Esophagus mucosa (tissue), 1 donor: ENCODE results near the gene PARN. TPM values are rescaled to one million over a fixed set of nuclear protein-coding genes. Genes with fewer than 3 reads are reported as not detected.
"Not testable (repeated sequence)": the region's sequence is repeated elsewhere in the genome, so short reads cannot be mapped to it uniquely, and the experiment has no call there.

Experiments used
- ATAC-seq: fragments of 200-7000 bp; cut with Tn5 transposase; one replicate; pipeline ENCODE4 v1.9.1; 2020
- total RNA-seq: library from RNA; stranded (reverse); gene quantifications from one replicate; pipeline ENCODE4 v1.2.4, GENCODE V29; 2023
- donor health status: DM: yes; HTN: yes; CAD: no.

The PARN gene
- total RNA-seq, 1 donor from 2014 or later: 22.5 TPM

GRCh38 chr16:14632693-14633569 is 2.9 kb upstream of the PARN start, which contains the start of gene BFAR:
Gene BFAR (plus strand): TSS chr16:14632951. CDS start chr16:14644347, 11,396 bp downstream.
- ATAC-seq: peak; percentile 85

DNA sequence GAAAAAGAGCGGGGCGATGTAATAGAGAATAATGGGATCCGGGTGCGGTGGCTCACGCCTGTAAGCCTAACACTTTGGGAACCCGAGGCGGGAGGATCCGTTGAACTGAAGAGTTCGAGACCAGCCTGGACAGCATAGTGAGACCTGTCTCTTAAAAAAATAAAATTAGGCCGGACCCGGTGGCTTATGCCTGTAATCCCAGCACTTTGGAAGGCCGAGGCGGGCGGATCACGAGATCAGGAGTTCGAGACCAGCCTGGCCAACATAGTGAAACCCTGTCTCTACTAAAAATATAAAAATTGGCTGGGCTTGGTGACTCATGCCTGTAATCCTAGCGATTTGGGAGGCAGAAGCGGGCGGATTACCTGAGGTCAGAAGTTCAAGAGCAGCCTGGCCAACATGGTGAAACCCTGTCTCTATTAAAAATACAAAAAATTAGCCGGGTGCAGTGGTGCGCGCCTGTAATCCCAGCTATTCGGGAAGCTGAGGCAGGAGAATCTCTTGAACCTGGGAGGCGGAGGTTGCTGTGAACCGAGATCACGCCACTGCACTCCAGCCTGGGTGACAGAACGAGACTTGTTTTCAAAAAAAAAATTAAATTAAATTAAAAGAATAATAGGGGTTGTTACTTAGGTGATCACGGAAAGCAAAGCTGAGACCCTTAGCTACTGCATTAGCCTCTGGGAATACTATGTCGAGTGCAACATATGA is 715 bp upstream of the PARN start:
- not testable (repeated sequence) for ATAC-seq

- ATAC-seq: no peak
These were observed 495 bp downstream of the PARN start for GRCh38 chr16:14629612-14629918.

DNA sequence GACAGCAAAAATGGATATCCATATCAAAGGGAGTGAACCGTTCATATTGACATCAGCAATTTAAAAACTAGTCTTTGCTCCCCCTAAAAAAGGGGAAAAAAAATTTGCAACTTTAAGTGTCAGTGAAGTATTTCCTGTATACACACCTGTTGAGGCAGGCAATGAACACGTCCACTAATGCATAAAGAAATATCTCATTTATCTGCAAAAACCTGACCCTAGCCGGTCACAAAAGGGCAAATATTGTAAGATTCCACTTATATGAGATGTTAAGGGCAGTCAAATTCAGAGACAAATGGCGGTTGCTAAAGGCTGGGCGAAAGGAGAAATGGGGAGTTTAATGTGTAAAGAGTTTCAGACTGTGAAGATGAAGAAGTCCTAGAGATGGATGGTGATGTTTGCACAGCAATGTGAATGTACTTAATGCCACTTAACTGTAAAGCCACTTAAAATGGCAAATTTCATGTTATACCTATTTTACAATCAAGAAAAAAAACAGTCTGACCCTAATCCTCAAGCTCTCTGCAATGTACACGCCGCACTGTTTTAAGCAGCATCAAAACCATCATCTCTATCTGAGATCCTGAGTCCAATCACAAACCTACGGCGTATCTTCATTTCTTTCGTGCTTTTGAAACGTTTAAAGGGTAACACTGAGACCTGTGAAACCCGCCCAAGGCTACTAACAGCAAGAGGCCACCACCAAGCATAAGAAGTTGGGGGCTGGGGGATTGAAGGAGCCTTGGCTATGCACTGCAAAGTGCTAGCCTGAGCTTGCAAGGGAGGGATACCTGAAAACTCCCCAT is 1.1 kb downstream of the PARN start:
- ATAC-seq: no peak

GRCh38 chr16:14627078-14627477 is 3.0 kb downstream of the PARN start:
- no peak for ATAC-seq

DNA sequence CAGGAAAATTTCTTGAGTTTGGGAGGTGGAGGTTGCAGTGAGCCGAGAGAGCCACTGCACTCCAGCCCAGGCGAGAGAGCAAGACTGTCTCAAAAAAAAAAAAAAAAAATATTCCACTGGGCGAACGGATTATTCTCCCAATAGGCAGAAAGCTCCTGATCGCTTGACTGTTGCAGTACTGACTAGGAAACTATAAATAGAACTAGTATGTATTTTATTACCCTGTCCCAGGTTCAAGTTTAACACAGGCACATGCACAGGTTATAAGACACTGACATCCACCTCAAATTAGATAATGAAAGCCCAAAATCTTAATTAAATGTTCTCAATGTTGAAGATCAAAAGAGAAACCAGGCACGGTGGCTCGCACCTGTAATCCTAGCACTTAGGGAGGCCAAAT is 11.5 kb downstream of the PARN start:
- ATAC-seq: no peak

DNA sequence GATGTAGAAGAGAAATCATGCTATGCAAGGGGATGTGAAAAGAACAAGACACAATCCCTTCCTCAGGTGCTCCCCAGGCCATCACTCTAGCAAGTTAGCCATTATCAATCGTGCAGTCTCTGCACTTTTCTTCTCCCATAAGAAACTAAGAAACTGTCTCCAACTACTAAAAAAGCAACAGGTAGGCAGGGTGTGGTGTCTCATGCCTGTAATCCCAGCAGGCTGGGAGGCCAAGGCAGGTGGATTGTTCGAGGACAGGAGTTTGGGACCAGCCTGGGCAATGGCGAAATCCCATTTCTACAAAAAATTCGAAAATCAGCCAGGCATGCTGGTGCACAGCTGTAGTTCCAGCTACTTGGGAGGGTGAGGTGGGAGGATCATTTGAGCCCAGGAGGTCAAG is 13.8 kb downstream of the PARN start:
- no peak for ATAC-seq

- ATAC-seq: no peak
These were observed 16.1 kb downstream of the PARN start for GRCh38 chr16:14613991-14614390.

GRCh38 chr16:14611660-14612059 is 18.4 kb downstream of the PARN start:
- ATAC-seq: no peak

DNA sequence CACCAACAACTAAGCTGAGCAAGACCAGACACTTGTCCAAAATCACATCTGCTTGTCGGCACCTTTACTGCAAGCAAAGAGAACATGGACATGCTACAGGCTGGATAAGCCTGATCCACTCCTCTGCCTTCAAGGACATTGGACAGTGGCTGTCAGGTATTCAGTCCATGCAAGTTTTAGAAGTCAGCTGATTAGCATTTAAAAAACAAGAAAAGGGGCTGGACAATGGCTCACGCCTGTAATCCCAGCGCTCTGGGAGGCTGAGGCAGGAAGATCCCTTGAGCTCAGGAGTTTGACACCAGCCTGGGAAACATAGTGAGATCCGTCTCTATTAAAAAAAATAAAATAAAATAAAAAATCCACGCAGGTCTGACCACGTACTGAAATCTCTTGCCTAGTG is 20.3 kb downstream of the PARN start:
- ATAC-seq: no peak

DNA sequence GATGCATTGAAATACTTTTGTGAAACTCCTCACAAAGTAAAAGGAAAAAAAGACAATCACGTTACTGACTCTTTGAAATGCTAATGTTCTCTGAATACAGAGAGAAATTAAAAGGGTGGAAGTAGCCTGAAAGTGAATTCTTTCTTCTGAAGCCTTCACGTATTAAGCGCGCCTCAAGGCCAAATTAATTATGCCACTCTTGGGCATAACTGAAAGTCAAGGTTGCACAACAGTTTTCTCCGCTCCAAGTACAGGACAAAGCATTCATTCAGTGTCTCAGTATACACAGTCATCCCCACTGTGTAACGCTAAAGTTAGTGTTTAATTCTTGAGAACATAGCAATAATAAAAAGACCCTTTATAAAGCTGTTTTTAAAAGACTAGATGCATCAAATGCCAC is 21.5 kb downstream of the PARN start:
- ATAC-seq: no peak

GRCh38 chr16:14608111-14608566 is 21.9 kb downstream of the PARN start:
- ATAC-seq: no peak

- ATAC-seq: no peak
These were observed 24.0 kb downstream of the PARN start for GRCh38 chr16:14606102-14606501.

- ATAC-seq: no peak
These were observed 27.6 kb downstream of the PARN start for GRCh38 chr16:14602443-14602963.

- no peak for ATAC-seq
These were observed 29.9 kb downstream of the PARN start for GRCh38 chr16:14600164-14600563.

DNA sequence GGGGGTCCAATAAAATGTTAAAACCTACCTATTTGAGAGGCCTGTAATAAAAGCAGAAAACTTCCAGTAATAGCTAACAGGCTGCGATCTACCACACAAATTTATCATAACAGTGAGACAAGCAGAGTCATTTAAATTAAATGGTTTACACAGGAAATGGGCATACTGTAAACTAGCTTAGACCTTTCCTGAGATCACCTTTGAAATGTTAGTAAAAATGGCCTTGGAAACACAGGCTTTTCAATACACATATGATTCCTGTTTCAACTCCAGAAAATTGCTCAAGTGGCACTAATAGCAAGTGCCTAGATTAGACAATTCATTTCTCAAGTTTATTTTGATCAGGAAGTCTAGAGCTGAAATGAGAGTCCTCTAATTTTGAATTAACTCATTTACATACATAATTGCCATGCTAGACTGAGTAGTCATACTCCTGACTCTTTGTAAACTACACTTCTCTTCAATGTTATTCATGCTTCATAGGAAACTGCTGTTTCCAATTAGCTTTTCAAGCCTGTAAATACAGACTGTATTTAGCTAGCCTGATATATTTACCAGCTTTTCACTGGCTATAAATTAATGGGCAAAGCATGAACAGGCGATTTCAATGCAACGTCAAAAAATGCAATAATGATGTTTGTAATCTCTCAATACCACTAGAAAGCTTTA is 43.3 kb downstream of the PARN start:
- no peak for ATAC-seq

- no peak for ATAC-seq
These were observed 44.8 kb downstream of the PARN start for GRCh38 chr16:14585287-14585686.

DNA sequence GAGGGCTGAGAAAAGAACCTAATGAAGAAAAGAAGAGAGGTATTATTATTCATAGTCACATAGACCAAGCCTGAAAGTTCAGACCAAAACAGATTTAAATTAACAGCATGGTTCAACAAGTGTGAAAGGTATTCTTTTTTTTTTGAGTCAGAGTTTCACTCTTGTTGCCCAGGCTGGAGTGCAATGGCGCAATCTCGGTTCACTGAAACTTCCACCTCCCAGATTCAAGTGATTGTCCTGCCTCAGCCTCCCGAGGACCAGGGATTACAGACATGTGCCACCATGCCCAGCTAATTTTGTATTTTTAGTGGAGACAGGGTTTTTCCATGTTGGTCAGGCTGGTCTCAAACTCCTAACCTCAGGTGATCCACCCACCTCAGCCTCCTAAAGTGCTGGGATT is 49.1 kb downstream of the PARN start:
- ATAC-seq: not testable (repeated sequence)

GRCh38 chr16:14579266-14579665 is 50.8 kb downstream of the PARN start:
- no peak for ATAC-seq

GRCh38 chr16:14576532-14576931 is 53.5 kb downstream of the PARN start:
- ATAC-seq: no peak

GRCh38 chr16:14576069-14576468 is 54.0 kb downstream of the PARN start:
- no peak for ATAC-seq

DNA sequence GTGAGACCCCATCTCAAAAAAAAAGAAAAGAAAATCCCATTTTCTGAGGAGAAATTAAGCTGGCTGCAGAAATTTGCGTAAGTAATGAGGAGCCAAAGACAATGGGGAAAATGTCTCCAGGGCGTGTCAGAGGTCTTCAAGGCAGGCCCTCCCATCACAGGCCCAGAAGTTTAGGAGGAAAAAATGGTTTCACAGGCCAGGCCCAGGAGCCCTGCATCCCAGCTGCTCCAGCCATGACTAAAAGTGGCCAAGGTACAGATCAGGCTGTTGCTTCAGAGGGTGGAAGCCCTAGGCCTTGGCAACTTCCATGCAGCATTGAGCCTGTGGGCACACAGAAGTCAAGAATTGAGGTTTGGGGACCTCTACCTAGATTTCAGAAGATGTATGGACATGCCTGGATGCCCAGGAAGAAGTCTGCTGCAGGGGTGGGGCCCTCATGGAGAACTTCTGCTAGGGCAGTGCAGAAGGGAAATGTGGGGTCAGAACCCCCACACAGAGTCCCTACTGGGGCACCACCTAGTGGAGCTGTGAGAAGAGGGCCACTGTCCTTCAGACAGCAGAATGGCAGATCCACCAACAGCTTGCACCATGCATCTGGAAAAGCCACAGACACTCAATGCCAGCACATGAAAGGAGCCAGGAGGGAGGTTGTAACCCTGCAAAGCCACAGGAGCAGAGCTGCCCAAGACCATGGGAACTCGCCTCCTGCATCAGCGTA is 55.2 kb downstream of the PARN start:
- not testable (repeated sequence) for ATAC-seq
